Adipocyte (in vitro differentiated cells): Measurements from ENCODE around the gene TAS2R19.
"Not testable (repeated sequence)": the region's sequence is repeated elsewhere in the genome, so short reads cannot be mapped to it uniquely, and the experiment has no call there.

Experiments used
- DNase-seq: peaks from one replicate; pipeline ENCODE4 v3.0.0-alpha.2; 2015; ENCODE audit warnings: low read depth
- H3K27me3 ChIP-seq: replicated peaks from 2 replicates; pipeline ENCODE4 v1.7.0; 2013; ENCODE audit warnings: mild to moderate bottlenecking, low read length, moderate library complexity; ENCODE audit not compliant: control insufficient read depth, insufficient read depth
- H3K36me3 ChIP-seq: 2 replicates; pipeline ENCODE4 v1.7.0; 2013; ENCODE audit warnings: low read length, mild to moderate bottlenecking, moderate library complexity; ENCODE audit not compliant: control insufficient read depth, insufficient read depth, severe bottlenecking
- H3K4me1 ChIP-seq: 2 replicates; pipeline ENCODE4 v1.7.0; 2013; ENCODE audit warnings: mild to moderate bottlenecking, low read length, moderate library complexity; ENCODE audit not compliant: control insufficient read depth, insufficient read depth
- H3K4me3 ChIP-seq: 2 replicates; pipeline ENCODE4 v1.7.0; 2013; ENCODE audit warnings: mild to moderate bottlenecking, low read length, moderate library complexity
- H3K9ac ChIP-seq: 2 replicates; pipeline ENCODE4 v1.7.0; 2013; ENCODE audit warnings: mild to moderate bottlenecking, low read length, moderate library complexity
- H3K9me3 ChIP-seq: 2 replicates; pipeline ENCODE4 v1.7.0; 2013; ENCODE audit warnings: mild to moderate bottlenecking, low read length, moderate library complexity; ENCODE audit not compliant: control insufficient read depth

Gene TAS2R19

DNA sequence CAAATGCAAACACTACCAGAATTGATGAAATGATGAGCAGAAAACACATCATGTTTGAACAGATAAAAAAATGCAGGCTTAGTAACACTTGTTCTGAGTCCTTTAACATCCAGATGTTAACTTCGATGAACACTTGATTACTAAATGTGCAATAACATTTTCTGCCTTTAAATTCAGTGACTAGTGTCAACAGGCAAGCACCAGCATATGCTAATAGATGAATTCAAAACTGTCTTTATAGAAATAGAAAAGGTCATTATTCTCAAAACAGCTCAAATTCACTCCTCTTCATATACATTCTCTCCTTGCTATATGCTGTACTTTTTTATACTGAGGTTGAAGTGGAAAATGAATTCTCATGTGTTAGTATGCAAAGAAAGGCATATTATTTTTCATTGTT is at the start of gene TAS2R19:
TSS of gene TAS2R19 (minus strand) at position 101 of the 400 bp plus-strand sequence. CDS start at position 52, 49 bp downstream.
- no peak for DNase-seq
- H3K27me3 ChIP-seq, result no peaks in the 10 kb centered on the region
- H3K4me3 ChIP-seq, result no peak within 1 kb of the TSS
- H3K9ac ChIP-seq, result no peak within 1 kb of the TSS
- H3K36me3 ChIP-seq, result peaks cover 7% of the 10 kb centered on the region
- H3K9me3 ChIP-seq, result no peaks in the 10 kb centered on the region
- peaks cover 7% of the 10 kb centered on the region for H3K4me1 ChIP-seq

- Histone ChIP-seq H3K4me1 (no peaks in the 10 kb centered on the region), H3K36me3 (no peaks in the 10 kb centered on the region), H3K27me3 (no peaks in the 10 kb centered on the region), H3K9me3 (no peaks in the 10 kb centered on the region), H3K4me3 (no peak overlapping the region), H3K9ac (no peak overlapping the region)
- no peak for DNase-seq
These were observed 49.0 kb upstream of the TAS2R19 start for GRCh38 chr12:11071414-11071813.

DNA sequence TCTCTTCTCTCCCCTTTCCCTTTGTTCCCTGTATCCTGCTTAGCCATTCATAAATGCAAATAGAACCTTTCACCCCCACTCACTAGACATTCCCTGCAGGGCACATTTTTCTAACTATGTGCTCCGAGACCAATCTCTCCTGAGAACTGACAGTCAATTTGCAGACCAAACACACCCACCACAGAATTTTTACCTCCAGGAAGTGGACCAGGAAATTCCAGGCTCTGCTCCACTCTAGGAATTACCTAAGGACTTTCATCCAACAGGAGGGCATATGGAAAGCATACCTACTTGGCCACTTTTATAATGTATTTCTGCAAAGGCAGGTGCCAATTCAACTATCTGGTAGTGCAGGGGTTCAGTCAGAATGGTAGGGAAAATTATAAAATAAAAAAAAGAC is 48.6 kb upstream of the TAS2R19 start:
- no peak for DNase-seq
- Histone ChIP-seq H3K9me3 (no peaks in the 10 kb centered on the region), H3K4me3 (no peak overlapping the region), H3K36me3 (no peaks in the 10 kb centered on the region), H3K9ac (no peak overlapping the region), H3K4me1 (no peaks in the 10 kb centered on the region), H3K27me3 (no peaks in the 10 kb centered on the region)

DNA sequence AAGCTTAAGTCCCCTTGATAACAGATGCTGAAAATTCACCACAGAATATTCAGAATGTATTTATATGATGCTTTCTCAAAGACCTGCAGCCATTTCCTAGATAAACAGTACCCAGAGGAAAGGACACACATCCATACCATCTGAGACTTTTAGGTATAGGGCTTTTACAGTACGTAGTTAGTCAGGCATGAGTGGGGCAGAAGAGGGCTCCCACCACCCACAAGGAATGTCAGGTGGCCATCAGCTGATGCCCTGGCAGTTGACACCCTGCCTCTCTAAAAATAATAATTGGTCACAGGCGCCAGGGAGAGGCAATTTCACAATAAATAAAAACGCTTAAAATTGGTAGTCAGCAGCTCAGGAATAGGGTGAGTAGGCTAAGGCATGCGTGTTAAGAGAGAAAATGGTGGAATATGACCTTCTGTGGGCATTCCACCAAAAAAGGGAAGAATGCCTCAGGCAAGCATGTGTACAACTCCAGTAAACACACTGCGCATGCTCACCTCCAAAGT is 47.5 kb upstream of the TAS2R19 start:
- Histone ChIP-seq H3K9ac (no peak overlapping the region), H3K27me3 (no peaks in the 10 kb centered on the region), H3K36me3 (no peaks in the 10 kb centered on the region), H3K4me1 (no peaks in the 10 kb centered on the region), H3K4me3 (no peak overlapping the region), H3K9me3 (no peaks in the 10 kb centered on the region)
- DNase-seq, result no peak

GRCh38 chr12:11067514-11067913 is 45.1 kb upstream of the TAS2R19 start:
- peak; percentile 44 for DNase-seq
- Histone ChIP-seq H3K4me1 (no peaks in the 10 kb centered on the region), H3K9ac (no peak overlapping the region), H3K4me3 (no peak overlapping the region), H3K36me3 (no peaks in the 10 kb centered on the region), H3K27me3 (no peaks in the 10 kb centered on the region), H3K9me3 (no peaks in the 10 kb centered on the region)

- H3K36me3 ChIP-seq, H3K4me3 ChIP-seq, H3K9me3 ChIP-seq, H3K27me3 ChIP-seq, H3K9ac ChIP-seq, DNase-seq, H3K4me1 ChIP-seq: not testable (repeated sequence)
These were observed 39.8 kb upstream of the TAS2R19 start, which contains the start of gene TAS2R46 for GRCh38 chr12:11062194-11062593. TAS2R46 (minus strand) TSS chr12:11062294; CDS start chr12:11062294, 0 bp downstream.

DNA sequence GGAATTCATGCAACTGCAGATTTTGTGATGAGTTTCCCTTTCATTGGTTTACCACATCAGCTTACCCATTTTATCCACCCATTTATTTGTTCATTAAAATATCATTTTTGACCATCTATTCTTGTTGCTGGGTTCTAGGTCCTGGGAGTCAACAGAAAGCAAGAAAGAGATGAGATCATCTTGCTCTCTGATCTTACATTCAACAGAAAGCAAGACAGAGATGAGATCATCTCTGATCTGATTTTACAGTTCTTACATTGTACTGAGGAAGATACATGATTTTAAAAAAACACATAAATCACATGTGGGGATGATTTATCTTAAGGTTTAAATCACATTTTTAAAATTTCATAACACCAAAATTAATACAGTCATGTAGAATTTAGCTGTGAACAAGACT is 37.4 kb upstream of the TAS2R19 start:
- H3K4me3 ChIP-seq, result no peak overlapping the region
- no peaks in the 10 kb centered on the region for H3K4me1 ChIP-seq
- DNase-seq, result no peak
- no peaks in the 10 kb centered on the region for H3K9me3 ChIP-seq
- H3K36me3 ChIP-seq, result no peaks in the 10 kb centered on the region
- H3K9ac ChIP-seq, result no peak overlapping the region
- no peaks in the 10 kb centered on the region for H3K27me3 ChIP-seq

DNA sequence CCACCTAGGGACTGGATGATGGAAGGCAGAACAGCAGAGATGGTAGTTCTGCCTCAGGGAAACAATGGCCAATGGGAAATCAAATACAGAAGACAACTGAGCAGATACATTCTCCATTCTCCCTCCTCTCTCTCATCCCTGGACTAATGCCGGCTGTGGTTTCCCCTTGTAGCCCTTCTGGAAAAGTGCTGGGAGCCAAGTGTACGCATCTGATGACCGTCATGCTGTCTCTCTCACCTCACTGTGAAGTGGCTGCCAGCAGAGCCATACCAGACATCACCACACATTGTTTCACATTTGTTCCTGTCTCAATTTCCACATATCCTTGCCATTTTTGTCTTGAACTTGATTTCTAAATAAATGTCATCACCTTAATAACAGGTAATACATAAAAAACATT is 36.6 kb upstream of the TAS2R19 start:
- Histone ChIP-seq H3K9me3 (no peaks in the 10 kb centered on the region), H3K4me1 (no peaks in the 10 kb centered on the region), H3K4me3 (no peak overlapping the region), H3K36me3 (no peaks in the 10 kb centered on the region), H3K9ac (no peak overlapping the region), H3K27me3 (no peaks in the 10 kb centered on the region)
- DNase-seq, result no peak

DNA sequence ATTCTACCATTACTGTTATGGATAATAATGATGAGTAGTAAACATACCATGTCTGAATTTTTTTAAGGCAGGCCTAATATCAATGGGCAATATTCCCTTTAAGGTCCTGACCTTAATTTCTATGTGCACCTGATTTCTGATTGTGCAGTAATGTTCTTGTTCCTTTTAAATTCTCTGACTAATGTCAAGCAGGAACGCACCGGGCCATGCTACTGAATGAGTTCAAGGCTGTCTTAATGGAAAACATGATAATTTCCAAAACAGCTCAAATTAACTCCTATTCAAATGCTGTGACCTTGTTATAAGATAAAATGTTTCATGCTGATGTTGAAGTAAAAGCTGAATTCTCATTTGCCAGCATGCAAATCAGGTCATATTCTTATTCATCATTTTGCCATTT is 32.9 kb upstream of the TAS2R19 start:
- Histone ChIP-seq H3K36me3 (peaks cover 3% of the 10 kb centered on the region), H3K27me3 (no peaks in the 10 kb centered on the region), H3K4me3 (no peak overlapping the region), H3K9me3 (peaks cover 4% of the 10 kb centered on the region), H3K4me1 (no peaks in the 10 kb centered on the region), H3K9ac (no peak overlapping the region)
- no peak for DNase-seq

- H3K4me3 ChIP-seq, result not testable (repeated sequence)
- H3K36me3 ChIP-seq, result peaks cover 20% of the 10 kb centered on the region
These were observed 27.5 kb upstream of the TAS2R19 start for GRCh38 chr12:11049806-11050531.

GRCh38 chr12:11041366-11041765 is 18.9 kb upstream of the TAS2R19 start:
- not testable (repeated sequence) for DNase-seq, H3K9me3 ChIP-seq, H3K4me1 ChIP-seq, H3K9ac ChIP-seq, H3K4me3 ChIP-seq, H3K27me3 ChIP-seq
- H3K36me3 ChIP-seq, result peaks cover 22% of the 10 kb centered on the region

More at GRCh38 chr12:11049806-11050531, 27.5 kb upstream of the TAS2R19 start:
- H3K27me3 ChIP-seq, DNase-seq, H3K4me1 ChIP-seq, H3K9ac ChIP-seq, H3K9me3 ChIP-seq: not testable (repeated sequence)

GRCh38 chr12:11040162-11040561 is 17.7 kb upstream of the TAS2R19 start:
- Histone ChIP-seq H3K27me3 (no peaks in the 10 kb centered on the region), H3K9me3 (no peaks in the 10 kb centered on the region), H3K4me1 (no peaks in the 10 kb centered on the region), H3K36me3 (peaks cover 16% of the 10 kb centered on the region), H3K4me3 (no peak overlapping the region), H3K9ac (no peak overlapping the region)
- DNase-seq, result no peak
